PC-9 (cell line): ENCODE data around the gene SLC17A7. TPM values are rescaled to one million over a fixed set of nuclear protein-coding genes. Genes with fewer than 3 reads are reported as not detected.

Experiments
- BruUV-seq: library from RNA; stranded (reverse); fragments of 400-500 nt; replicated peaks from 2 replicates; lab custom pipeline; 2021; lab: Mats Ljungman, UMichigan
- CTCF ChIA-PET: fragments of 300-600 bp; sonication (Branson Sonifier 250); formaldehyde crosslinking; loops from one replicate; lab custom pipeline; 2022; ENCODE audit warnings: antibody characterized with exemption; lab: Charles Lee
- POLR2A ChIA-PET: fragments of 300-600 bp; sonication (Branson Sonifier 250); formaldehyde crosslinking; loops from one replicate; lab custom pipeline; 2022; ENCODE audit warnings: antibody characterized with exemption; ENCODE audit not compliant: unreplicated experiment; lab: Charles Lee
- DNase-seq, 2 experiments: peaks; one replicate each; pipeline versions ENCODE4 v3.0.0 to v3.0.0-alpha.2; 2015 to 2022; ENCODE audit warnings: mixed read lengths in 1 of 2
- H2AFZ ChIP-seq: fragments of 200-600 bp; sonication (generic); 2 replicates; pipeline ENCODE4 v1.8.1; 2017; ENCODE audit warnings: antibody characterized with exemption
- H3F3A ChIP-seq: fragments of 200-600 bp; sonication (generic); 2 replicates; pipeline ENCODE4 v1.8.1; 2017; ENCODE audit warnings: antibody characterized with exemption, mild to moderate bottlenecking, low read depth; ENCODE audit not compliant: insufficient read depth
- H3K27ac ChIP-seq: fragments of 200-600 bp; sonication (generic); 2 replicates; pipeline ENCODE4 v1.6.1; 2016; ENCODE audit warnings: mixed run types
- H3K27me3 ChIP-seq: fragments of 200-600 bp; sonication (generic); 2 replicates; pipeline ENCODE4 v1.6.1; 2016; ENCODE audit warnings: low read depth, mixed run types; ENCODE audit not compliant: insufficient read depth
- H3K36me3 ChIP-seq: fragments of 200-600 bp; sonication (generic); 2 replicates; pipeline ENCODE4 v1.6.1; 2016; ENCODE audit warnings: low read depth, mixed run types
- H3K4me1 ChIP-seq: fragments of 200-600 bp; sonication (generic); replicated peaks from 2 replicates; pipeline ENCODE4 v1.6.1; 2016; ENCODE audit warnings: mixed run types; ENCODE audit not compliant: insufficient read depth
- H3K4me2 ChIP-seq: fragments of 200-600 bp; sonication (generic); 2 replicates; pipeline ENCODE4 v1.6.1; 2017; ENCODE audit warnings: mixed run types
- H3K4me3 ChIP-seq: fragments of 200-600 bp; sonication (generic); 2 replicates; pipeline ENCODE4 v1.6.1; 2016; ENCODE audit warnings: mixed run types
- H3K79me2 ChIP-seq: fragments of 200-600 bp; sonication (generic); 2 replicates; pipeline ENCODE4 v1.6.1; 2017; ENCODE audit warnings: low read depth, mixed run types
- H3K9me2 ChIP-seq: fragments of 200-600 bp; sonication (generic); 2 replicates; pipeline ENCODE4 v1.8.1; 2017; ENCODE audit warnings: mild to moderate bottlenecking; ENCODE audit not compliant: insufficient read depth
- H3K9me3 ChIP-seq: fragments of 200-600 bp; sonication (generic); 2 replicates; pipeline ENCODE4 v1.8.1; 2016; ENCODE audit warnings: low read depth; ENCODE audit not compliant: insufficient read depth
- H4K20me1 ChIP-seq: fragments of 200-600 bp; sonication (generic); 2 replicates; pipeline ENCODE4 v1.8.1; 2017; ENCODE audit not compliant: insufficient read depth
- CTCF ChIP-seq: fragments of 200-600 bp; sonication (generic); conservative IDR thresholded peaks from 2 replicates; pipeline ENCODE4 v1.6.1; 2017; ENCODE audit warnings: mixed run types, antibody characterized with exemption, mild to moderate bottlenecking, moderate library complexity
- EZH2 ChIP-seq: fragments of 200-600 bp; sonication (generic); IDR thresholded peaks from 2 replicates; pipeline ENCODE4 v1.8.0; 2017; ENCODE audit warnings: antibody characterized with exemption, low read depth
- intact Hi-C: fragments of 100-400 bp; cut with micrococcal nuclease; formaldehyde crosslinking; loops from one replicate; pipeline ENCODE4 v1.10.0; 2022; ENCODE audit not compliant: unreplicated experiment
- total RNA-seq: library from RNA; stranded (reverse); gene quantifications from 2 replicates; pipeline ENCODE4 v1.2.3, GENCODE V29; 2021

The SLC17A7 gene
- total RNA-seq, 1 experiment from 2014 or later, result 0.68 TPM

GRCh38 chr19:49468199-49468598 lies 26.9 kb upstream of the SLC17A7 start:
- no peaks in the 10 kb centered on the region for H4K20me1 ChIP-seq
- no peak overlapping the region for H3K4me2 ChIP-seq
- no TSS peak for BruUV-seq
- no peaks in the 10 kb centered on the region for H3K36me3 ChIP-seq
- intact Hi-C loops, result no loop called here
- no peaks in the 10 kb centered on the region for H3K9me3 ChIP-seq
- H3K9me2 ChIP-seq, result no peaks in the 10 kb centered on the region
- ChIA-PET POLR2A (no interaction called here), CTCF (no interaction called here)
- H3K27me3 ChIP-seq, result no peaks in the 10 kb centered on the region
- H3K79me2 ChIP-seq, result no peaks in the 10 kb centered on the region
- no peak overlapping the region for H2AFZ ChIP-seq
- H3F3A ChIP-seq, result peaks cover 21% of the 10 kb centered on the region
- no peak overlapping the region for H3K27ac ChIP-seq
- TF ChIP-seq CTCF (no peak), EZH2 (no peak)
- H3K4me1 ChIP-seq, result no peaks in the 10 kb centered on the region
- H3K4me3 ChIP-seq, result no peak overlapping the region
- DNase-seq, result no peak

DNA sequence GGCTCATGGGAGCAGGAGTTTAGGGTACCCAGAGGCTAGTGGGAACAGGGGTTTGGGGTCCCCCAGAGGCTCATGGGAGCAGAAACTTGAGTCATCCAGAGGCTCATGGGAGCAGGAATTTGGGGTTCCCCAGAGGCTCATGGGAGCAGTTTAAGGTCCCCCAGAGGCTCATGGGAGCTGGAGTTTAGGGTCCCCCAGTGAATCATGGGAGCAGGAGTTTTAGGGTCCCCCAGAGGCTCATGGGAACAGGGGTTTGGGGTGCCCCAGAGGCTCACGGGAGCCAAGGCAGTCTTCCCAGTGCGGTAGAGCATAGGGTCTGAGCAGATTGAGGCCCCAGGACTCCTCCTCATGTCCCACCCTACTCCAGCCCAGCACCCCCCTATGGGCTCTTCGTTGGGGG lies 24.0 kb upstream of the SLC17A7 start:
- Histone ChIP-seq H3K36me3 (no peaks in the 10 kb centered on the region; the same call in 1 of the 2 replicates), H3K9me3 (no peaks in the 10 kb centered on the region), H3K27ac (no peak overlapping the region), H3K4me3 (no peak overlapping the region), H3K79me2 (no peaks in the 10 kb centered on the region), H3K4me2 (no peak overlapping the region), H2AFZ (no peak overlapping the region), H3K27me3 (no peaks in the 10 kb centered on the region), H3K9me2 (no peaks in the 10 kb centered on the region), H3F3A (peaks cover 13% of the 10 kb centered on the region), H3K4me1 (no peaks in the 10 kb centered on the region), H4K20me1 (no peaks in the 10 kb centered on the region)
- ChIA-PET POLR2A (no interaction called here), CTCF (no interaction called here)
- intact Hi-C loops, result no loop called here
- no peak for DNase-seq
- no TSS peak for BruUV-seq
- TF ChIP-seq EZH2 (no peak), CTCF (no peak)

DNA sequence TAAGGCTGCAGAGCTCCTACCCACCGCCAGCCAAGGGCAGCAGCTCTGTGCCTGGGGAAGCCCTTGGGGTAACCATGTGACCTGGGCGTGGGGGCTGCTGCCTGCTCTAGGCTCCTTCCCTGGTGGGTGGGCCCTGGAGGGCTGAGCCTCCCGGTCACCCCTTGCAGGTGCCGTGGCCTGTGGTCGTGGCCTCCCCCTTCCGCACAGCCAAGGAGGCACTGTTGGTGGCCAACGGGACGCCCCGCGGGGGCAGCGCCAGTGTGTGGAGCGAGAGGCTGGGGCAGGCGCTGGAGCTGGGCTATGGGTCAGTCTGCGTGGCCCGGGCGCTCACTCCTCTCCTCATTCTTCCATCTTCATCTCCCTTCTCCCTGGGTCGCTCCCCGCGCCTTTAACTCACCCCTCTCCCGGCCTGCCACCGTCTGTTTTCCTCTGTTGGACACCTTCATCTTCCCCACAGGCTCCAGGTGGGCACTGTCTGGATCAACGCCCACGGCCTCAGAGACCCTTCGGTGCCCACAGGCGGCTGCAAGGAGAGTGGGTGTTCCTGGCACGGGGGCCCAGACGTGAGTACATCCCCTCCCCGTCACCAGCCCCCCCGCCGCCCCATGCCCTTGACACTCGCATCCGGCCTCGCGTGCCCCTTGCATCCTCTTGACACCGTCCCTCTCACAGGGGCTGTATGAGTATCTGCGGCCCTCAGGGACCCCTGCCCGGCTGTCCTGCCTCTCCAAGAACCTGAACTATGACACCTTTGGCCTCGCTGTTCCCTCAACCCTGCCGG lies 22.8 kb upstream of the SLC17A7 start:
- TF ChIP-seq CTCF, result no peak
- no peak for TF ChIP-seq EZH2
- no peaks in the 10 kb centered on the region for H3K9me2 ChIP-seq
- no peak for DNase-seq
- BruUV-seq, result no TSS peak
- no peaks in the 10 kb centered on the region for H3K27me3 ChIP-seq
- no peaks in the 10 kb centered on the region for H4K20me1 ChIP-seq
- H3K9me3 ChIP-seq, result no peaks in the 10 kb centered on the region
- no peaks in the 10 kb centered on the region for H3K79me2 ChIP-seq
- H3K4me3 ChIP-seq, result no peak overlapping the region
- peaks cover 4% of the 10 kb centered on the region for H3K36me3 ChIP-seq
- no peaks in the 10 kb centered on the region for H3K4me1 ChIP-seq
- no peak overlapping the region for H3K4me2 ChIP-seq
- ChIA-PET POLR2A (no interaction called here), CTCF (no interaction called here)
- intact Hi-C loops, result no loop called here
- peaks cover 14% of the 10 kb centered on the region for H3F3A ChIP-seq
- H2AFZ ChIP-seq, result no peak overlapping the region
- H3K27ac ChIP-seq, result no peak overlapping the region
